ENCODE measurements around the gene SLC5A1. TPM values are rescaled to one million over a fixed set of nuclear protein-coding genes. Genes with fewer than 3 reads are reported as not detected.
"Not testable (repeated sequence)": the region's sequence is repeated elsewhere in the genome, so short reads cannot be mapped to it uniquely, and the experiment has no call there.

The SLC5A1 gene
- total RNA-seq, 1 experiment from 2014 or later = not detected

DNA sequence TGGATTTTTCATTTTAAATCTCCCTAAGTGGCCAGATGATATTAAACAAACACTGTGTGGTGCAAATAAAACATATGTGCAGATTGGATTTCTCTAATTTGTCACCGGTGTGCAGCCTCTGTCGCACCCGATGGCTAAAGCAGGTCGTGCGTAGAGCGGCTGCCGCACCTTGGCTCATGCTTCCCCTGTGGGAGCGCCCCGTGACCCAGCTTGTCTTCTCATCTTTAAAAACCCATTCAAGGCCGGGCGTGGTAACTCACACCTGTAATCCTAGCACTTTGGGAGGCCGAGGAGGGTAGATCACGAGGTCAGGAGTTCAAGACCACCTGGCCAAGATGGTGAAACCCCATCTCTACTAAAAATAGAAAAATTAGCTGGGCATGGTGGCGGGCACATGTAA lies 91.7 kb downstream of the SLC5A1 start:
- in situ Hi-C loops (cut with HindIII; ENCODE audit: low sequenced_read_pairs); DNase-seq (ENCODE audit: low spot score): not testable (repeated sequence)

DNA sequence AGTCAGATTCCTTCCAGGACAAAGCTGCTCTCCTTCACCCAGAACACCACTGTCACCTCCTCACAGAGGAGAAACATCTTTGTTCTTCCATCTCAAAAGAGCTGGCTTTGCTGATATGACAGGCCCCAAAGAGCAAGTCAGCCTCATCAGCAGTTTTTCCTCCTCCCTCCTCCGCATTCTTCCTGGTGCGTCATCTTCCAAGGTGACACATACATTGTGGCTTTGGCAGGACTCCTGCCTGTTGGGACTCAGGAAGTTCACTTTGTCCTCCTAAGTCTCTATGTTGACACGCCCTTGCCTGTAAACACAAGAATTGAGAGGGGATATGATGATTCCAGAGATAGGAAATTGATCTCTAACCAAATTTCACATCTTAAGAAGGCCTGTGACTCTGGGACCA lies 92.9 kb downstream of the SLC5A1 start:
- DNase-seq (ENCODE audit: low spot score); in situ Hi-C loops (cut with HindIII; ENCODE audit: low sequenced_read_pairs): not testable (repeated sequence)

DNA sequence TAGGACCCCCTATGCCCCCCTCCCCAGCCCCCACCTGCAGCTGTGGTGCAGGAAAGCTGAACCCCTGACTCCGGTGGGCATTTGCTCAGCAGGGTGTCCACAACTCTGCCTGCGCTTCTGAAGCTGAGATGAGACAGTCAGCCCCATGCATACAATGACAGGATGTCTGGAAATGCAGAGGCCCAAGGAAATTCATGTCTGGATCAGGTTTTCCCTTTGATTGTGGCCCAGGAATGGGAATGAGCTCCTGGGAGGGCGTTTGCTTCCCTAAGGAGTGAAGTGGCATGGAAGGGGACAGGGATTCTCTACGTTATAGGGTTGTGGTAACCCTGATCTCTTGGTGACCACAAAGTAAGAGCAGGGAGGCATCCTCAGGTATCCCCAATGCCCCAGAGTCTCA lies 93.8 kb downstream of the SLC5A1 start:
- DNase-seq (ENCODE audit: low spot score); in situ Hi-C loops (cut with HindIII; ENCODE audit: low sequenced_read_pairs): not testable (repeated sequence)

DNA sequence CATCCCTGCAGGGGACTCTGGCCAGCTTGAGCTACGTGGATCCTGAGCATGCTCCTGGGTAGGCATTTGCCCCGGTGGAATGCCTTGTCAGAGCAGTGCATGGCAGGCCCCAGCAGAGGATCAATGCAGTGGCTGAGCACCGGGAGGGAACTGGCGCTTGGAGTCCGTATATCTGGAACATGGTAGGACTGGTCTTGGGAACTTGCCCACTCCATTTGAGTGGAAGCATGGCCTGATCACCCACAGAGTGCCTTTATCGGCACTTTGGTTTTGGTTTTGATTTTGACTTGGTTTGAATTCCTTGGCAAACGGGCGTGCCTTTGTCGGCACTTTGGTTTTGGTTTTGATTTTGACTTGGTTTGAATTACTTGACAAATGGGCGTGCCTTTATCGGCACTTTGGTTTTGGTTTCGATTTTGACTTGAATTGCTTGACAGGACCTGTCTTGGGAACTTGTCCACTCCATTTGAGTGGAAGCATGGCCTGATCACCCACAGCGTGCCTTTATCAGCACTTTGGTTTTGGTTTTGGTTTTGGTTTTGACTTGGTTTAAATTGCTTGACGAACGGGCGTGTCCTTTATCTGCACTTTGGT lies 94.8 kb downstream of the SLC5A1 start:
- in situ Hi-C loops (cut with HindIII; ENCODE audit: low sequenced_read_pairs); DNase-seq (ENCODE audit: low spot score): not testable (repeated sequence)

DNA sequence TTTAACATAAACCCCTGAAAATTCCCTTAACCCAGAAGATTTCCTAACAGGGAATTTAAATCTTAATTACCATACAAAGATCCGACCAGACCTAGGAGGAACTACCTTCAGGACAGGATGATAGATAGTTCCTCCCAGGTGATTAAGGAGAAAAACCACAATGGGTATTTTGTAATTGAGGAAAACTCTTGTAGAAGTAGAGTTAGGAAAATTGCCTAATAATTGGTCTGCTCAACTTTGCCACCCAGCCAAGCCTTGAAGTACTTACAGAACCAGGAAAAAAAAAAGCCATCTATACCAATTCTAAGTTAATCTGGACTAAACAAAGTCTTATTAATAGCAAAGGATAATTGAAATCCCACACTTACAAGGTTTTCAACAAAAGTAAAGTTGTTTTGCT lies 95.5 kb downstream of the SLC5A1 start:
- in situ Hi-C loops (cut with HindIII; ENCODE audit: low sequenced_read_pairs); DNase-seq (ENCODE audit: low spot score): not testable (repeated sequence)

DNA sequence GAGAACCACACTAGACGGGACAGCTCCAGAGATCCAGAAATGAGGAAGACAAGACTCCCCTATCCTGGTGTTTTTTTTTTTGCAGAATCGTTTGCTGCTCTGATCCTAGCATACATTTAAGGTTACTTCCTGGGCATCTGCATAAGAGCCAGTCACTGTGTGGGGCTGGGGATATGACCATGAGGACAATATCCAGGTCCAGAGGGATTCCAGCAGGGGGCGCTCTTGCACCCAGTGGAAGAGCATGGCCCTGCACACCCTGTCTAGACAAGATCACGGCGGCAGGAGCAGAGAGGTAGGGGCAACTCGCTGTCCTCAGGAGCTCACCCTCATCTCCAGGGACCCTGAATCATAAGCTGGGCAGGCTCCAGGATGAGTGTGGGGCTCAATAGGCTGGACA lies 97.6 kb downstream of the SLC5A1 start:
- in situ Hi-C loops (cut with HindIII; ENCODE audit: low sequenced_read_pairs); DNase-seq (ENCODE audit: low spot score): not testable (repeated sequence)

DNA sequence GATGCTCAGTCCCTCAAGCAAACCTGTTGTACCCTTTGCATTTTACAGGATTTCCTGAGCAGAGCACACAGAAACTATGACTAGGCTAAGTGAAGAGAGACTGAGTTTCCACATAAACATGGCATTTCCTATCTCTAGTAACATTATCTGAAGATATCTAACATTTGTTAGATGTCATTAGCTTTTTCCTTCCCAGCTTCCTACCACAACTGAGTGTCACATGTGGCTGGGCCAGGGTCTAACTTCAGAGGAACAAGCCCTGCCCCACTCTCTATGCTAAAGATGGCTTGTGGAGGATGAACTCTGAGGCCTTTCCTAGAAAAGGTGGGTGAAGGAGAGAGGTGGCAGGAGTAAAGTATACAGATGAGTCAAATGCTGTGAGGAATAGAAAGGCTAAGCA lies 99.5 kb downstream of the SLC5A1 start:
- no peak for DNase-seq (ENCODE audit: low spot score)
- in situ Hi-C loops (cut with HindIII; ENCODE audit: low sequenced_read_pairs) = no loop called here

DNA sequence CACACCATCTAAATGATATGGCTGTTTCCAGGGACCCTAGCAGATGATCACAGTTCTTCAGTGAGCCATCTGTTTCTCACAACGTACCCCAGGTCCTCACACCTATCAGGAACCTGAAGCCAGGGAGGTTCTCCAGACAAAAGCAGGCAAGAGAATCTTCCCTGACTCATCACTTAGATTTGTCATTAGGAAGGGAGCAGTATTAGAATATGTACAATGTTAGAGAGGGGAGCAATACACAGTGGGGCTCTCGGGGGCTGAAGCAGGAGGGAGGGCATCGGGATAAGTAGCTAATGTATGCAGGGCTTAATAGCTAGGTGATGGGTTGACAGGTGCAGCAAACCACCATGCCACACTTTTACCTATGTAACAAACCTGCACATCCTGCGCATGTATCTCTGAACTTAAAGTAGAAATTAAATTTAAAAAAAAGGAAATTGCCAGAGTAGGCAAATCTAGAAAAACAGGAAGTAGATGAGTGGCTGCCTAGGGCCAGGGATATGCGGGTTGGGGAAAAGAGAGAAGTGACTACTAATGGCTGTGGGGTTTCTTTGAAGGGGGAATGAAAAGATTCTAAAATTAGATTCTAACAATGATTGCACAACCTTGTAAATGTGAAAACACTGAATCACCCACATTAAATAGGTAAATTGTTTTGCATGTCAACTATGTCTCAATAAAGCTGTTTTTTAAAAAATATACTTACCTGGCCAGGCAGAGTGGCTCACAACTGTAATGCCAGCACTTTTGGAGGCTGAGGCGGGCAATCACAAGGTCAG lies 101.6 kb downstream of the SLC5A1 start:
- in situ Hi-C loops (cut with HindIII; ENCODE audit: low sequenced_read_pairs) = no loop called here
- DNase-seq (ENCODE audit: low spot score) = no peak

DNA sequence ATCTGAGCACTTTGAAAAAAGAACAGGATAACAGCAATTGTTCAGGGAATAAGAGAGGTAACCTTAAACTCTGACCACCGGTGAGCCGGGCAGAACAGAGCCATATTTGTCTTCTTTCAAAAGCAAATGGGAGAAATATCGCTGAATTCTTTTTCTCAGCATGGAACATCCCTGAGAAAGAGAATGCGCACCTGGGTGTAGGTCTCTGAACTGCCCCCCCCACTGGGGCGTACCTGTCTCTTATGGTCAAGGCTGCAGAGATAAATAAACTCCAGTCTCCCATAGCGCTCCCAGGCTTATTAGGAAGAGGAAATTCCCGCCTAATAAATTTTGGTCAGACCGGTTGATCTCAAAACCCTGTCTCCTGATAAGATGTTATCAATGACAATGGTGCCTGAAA lies 104.1 kb downstream of the SLC5A1 start:
- DNase-seq (ENCODE audit: low spot score); in situ Hi-C loops (cut with HindIII; ENCODE audit: low sequenced_read_pairs): not testable (repeated sequence)

DNA sequence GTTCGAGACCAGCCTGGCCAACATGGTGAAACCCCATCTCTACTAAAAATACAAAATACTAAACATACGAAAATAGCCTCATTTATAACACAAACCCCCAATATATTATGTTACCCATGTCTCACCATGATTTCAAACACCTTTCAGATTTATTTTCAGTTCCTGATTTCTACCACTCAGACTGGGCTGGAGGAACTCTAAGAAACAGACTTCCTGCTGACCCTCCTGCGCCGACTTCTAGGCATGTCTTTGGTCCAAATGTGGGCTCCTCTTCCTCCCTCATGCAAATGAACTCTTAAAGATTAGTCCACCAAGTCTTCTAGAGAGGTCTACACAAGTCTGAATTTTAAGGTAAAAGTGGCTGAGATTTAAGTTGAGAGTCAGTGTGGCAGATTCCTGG lies 105.3 kb downstream of the SLC5A1 start:
- DNase-seq (ENCODE audit: low spot score); in situ Hi-C loops (cut with HindIII; ENCODE audit: low sequenced_read_pairs): not testable (repeated sequence)

DNA sequence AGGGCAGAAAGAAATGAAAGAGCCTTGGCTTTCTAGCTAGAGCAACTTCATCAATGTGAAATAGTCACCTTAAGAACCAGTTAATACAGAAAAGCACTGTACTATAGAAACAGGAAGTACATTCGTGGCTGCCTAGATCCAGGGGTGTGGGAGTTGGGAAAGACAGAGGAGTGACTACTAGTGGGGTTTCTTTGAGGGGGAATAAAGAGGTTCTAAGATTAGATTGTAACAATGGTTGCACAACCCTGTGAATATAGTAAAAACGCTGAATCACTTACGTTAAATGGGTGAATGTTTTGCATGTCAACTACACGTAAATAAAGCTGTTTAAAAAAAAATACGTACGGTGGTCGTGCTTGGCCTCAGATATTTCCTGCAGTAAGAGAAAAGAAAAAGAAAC lies 107.6 kb downstream of the SLC5A1 start:
- DNase-seq (ENCODE audit: low spot score); in situ Hi-C loops (cut with HindIII; ENCODE audit: low sequenced_read_pairs): not testable (repeated sequence)

DNA sequence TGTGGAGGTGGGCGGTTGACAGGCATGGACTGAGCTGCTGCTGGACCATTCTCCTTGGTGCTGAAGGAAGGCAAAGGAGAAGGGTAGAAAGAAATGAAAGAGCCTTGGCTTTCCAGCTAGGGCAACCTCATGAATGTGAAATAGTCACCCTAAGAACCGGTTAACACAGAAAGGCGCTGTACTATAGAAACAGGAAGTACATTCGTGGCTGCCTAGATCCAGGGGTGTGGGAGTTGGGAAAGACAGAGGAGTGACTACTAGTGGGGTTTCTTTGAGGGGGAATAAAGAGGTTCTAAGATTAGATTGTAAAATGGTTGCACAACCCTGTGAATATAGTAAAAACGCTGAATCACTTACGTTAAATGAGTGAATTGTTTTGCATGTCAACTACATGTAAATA lies 108.6 kb downstream of the SLC5A1 start:
- in situ Hi-C loops (cut with HindIII; ENCODE audit: low sequenced_read_pairs); DNase-seq (ENCODE audit: low spot score): not testable (repeated sequence)

DNA sequence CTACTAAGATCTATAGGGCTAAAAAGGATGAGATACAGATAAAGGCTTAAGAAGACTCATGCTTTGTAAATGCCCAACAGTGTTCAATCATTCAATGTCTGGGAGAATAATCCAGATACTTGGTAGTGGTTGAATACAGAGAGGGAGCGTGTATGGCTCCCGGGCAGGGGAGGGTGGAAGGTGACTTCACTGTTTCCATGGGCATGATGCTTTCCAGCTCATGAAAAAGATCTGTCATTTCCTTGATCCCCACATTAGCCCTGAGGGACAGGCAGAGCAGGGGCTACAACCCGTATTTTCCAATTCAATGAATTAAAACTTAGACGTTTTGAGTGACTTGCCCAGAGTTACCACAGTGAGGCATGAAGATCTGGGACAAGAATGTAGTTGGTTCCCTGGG lies 111.7 kb downstream of the SLC5A1 start:
- in situ Hi-C loops (cut with HindIII; ENCODE audit: low sequenced_read_pairs) = not testable (repeated sequence)

DNA sequence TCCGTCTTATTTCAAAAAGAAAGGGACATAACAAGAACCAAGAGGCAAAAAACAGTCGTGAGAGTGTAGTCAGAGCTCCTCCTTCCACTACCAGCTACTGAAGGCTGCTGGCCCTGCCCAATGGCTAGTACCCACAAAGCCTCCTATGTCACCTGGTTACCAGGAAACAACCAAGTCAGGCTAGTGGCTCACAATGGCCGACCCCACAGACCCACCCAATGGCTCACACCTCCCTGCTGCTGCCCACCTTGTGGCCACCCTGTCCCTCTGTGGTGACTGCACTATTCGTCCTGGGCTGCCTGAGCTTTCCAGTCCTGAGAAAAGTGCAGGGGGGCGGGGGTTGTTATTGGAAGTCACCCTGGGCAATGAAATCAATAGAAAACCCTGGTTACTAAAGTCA lies 114.6 kb downstream of the SLC5A1 start:
- in situ Hi-C loops (cut with HindIII; ENCODE audit: low sequenced_read_pairs) = not testable (repeated sequence)

More for the DNA sequence above, 111.7 kb downstream of the SLC5A1 start:
- not testable (repeated sequence) for DNase-seq (ENCODE audit: low spot score)

DNA sequence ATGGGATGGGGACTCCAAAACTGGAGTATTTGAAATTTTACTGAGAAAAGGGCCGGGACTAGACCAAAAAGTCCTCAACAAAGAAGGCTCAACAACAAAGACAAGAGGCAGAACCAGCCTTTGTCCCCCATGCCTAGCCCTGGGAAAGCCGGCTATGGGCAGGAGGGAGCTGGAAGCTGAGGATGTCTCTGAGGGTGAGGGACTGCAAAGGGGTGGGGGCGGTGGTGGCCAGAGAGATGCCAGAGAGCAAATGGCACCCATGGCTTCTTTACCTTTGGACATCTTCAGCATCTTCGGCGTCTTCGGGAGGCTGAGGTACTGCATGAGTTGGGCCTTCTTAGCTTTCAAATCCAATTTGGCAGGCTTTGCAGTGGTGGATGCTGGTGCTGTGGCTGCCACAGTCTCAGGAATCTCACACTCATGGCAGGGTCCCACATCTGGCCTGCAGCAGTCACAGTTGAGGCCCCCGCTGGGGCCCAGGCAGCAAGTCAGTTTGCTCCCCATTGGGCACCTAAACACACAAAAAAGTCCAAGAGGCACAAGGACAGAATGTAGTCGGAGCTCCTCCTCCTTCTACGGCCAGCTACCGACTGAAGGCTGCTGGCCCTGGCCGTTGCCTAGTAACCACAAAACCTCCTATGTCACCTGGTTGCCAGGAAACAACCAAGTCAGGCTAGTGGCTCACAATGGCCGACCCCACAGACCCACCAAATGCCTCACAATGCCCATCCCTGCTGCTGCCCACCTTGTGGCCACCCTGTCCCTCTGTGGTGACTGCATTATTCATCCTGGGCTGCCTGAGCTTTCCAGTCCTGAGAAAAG lies 115.9 kb downstream of the SLC5A1 start, which contains the start of gene C22orf42:
C22orf42 (minus strand) TSS at position 592 of the 822 bp plus-strand sequence; CDS start at position 504, 88 bp downstream.
- DNase-seq (ENCODE audit: low spot score) = no peak
- in situ Hi-C loops (cut with HindIII; ENCODE audit: low sequenced_read_pairs) = no loop called here

More for the DNA sequence above, 114.6 kb downstream of the SLC5A1 start:
- not testable (repeated sequence) for DNase-seq (ENCODE audit: low spot score)

DNA sequence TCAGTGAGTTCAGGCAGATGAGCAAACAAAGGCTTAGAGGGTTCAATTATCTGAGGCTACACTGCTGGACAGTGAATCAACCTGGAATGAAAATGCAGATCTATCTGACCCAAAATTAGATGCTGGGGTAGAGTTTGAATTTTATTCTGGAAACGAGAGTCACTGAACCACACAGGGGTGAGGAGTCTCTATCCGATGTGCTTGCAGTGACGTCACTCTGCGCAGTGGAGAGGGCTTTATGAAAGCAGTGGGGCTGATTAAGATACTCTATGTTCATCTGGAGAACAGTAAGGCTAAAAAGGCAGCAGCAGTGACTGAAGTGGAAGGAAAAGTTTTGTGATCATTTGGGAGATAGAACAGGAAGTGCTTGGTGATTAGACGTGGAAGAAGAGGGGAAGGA lies 117.3 kb downstream of the SLC5A1 start:
- DNase-seq (ENCODE audit: low spot score); in situ Hi-C loops (cut with HindIII; ENCODE audit: low sequenced_read_pairs): not testable (repeated sequence)

Measured in G401 (cell line).